ENCODE measurements around the gene NUFIP1.

NUFIP1 gene

GRCh38 chr13:44918326-44919103, 70.8 kb downstream of the NUFIP1 start:
- Histone ChIP-seq H3K9me3 (ENCODE audit: control insufficient read depth, insufficient read depth, low read depth, low read length) (no peaks in the 10 kb centered on the region), H3K9ac (ENCODE audit: low read length) (peak overlapping the region; percentile 88), H3K36me3 (ENCODE audit: control insufficient read depth, insufficient read depth, low read length) (no peaks in the 10 kb centered on the region), H3K27ac (ENCODE audit: low read depth, low read length) (peak overlapping the region; percentile 84), H3K27me3 (ENCODE audit: control insufficient read depth, insufficient read depth, low read length) (no peaks in the 10 kb centered on the region), H3K4me1 (ENCODE audit: control insufficient read depth, insufficient read depth, low read length) (peaks cover 16% of the 10 kb centered on the region; the same call in 1 of the 2 replicates), H3K4me3 (ENCODE audit: low read depth, low read length) (peak overlapping the region; percentile 77)

DNA sequence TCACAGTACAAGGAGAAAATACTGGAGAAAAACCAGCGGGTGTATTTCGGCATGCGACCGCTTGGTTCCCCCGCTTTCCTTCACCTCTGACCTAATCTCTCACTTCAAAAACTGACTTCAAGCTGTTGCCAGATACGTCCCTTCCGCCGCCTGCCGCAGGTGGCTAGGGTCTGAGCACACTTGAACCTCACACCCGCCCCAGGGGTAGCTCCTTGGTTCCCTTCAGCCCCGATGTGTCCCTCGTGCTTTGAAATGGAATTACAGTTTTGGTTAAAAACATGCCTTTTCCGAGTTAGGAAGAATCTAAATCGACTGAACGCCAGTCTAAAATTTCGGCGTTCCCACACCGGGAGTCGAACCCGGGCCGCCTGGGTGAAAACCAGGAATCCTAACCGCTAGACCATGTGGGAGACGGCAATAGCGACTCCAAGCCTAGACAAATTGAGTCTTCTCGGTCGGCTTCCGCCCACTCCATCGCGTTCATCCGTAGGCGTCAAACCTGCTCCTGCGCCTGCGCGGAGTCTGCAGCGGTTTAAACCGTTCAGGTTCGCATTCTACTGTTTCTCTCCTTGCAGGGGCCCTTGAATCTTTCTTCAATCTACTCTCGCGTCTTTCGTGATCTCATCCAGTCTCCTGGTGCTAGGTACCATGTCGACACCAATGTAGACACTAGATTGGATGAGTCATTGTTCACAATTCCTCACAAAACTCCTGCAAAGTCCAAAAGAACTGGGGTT, 71.5 kb downstream of the NUFIP1 start:
- H3K27me3 ChIP-seq (ENCODE audit: control insufficient read depth, insufficient read depth, low read length): no peaks in the 10 kb centered on the region
- H3K27ac ChIP-seq (ENCODE audit: low read depth, low read length): peak overlapping the region; percentile 84
- peak overlapping the region; percentile 77 for H3K4me3 ChIP-seq (ENCODE audit: low read depth, low read length)
- no peaks in the 10 kb centered on the region for H3K9me3 ChIP-seq (ENCODE audit: control insufficient read depth, insufficient read depth, low read depth, low read length)
- H3K36me3 ChIP-seq (ENCODE audit: control insufficient read depth, insufficient read depth, low read length): no peaks in the 10 kb centered on the region
- H3K9ac ChIP-seq (ENCODE audit: low read length): peak overlapping the region; percentile 88
- peaks cover 16% of the 10 kb centered on the region; the same call in 1 of the 2 replicates for H3K4me1 ChIP-seq (ENCODE audit: control insufficient read depth, insufficient read depth, low read length)

DNA sequence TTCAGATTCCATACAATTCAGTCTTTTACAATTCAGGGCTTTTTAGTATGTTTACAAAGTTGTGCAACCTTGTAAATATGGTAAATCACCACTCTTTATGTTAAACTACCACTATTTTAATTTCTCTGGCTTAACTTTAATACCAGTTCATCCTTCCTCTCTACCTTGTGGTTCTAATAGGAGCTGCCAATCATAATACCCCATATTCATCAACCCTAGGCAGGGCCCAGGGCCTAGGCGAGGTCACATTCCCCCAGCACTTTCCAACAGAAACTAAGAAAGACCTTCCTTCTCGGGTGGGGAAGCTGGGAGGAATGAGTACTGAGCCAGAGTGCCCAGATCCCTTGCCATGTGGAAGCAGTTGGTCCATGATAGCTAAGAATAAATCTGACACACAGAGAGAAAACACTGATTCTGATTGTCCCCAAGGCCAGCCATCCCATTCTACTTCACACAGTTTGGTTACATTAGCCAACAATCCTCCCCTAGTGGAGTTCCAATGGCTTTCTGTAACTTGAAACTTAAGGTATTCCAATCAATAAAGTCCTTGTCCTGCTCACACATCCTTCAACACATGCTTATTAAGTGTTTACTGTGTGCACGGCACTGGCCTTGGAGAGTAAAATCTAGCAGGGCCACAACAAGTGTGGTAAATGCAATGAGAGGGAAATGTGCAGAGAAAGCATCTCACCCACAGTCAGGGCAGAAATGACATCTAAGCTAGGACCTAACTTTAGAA, 76.8 kb downstream of the NUFIP1 start:
- Histone ChIP-seq H3K9ac (ENCODE audit: low read length) (no peak overlapping the region), H3K4me1 (ENCODE audit: control insufficient read depth, insufficient read depth, low read length) (peaks cover 3% of the 10 kb centered on the region; the same call in 1 of the 2 replicates), H3K4me3 (ENCODE audit: low read depth, low read length) (no peak overlapping the region), H3K36me3 (ENCODE audit: control insufficient read depth, insufficient read depth, low read length) (no peaks in the 10 kb centered on the region), H3K27me3 (ENCODE audit: control insufficient read depth, insufficient read depth, low read length) (no peaks in the 10 kb centered on the region), H3K9me3 (ENCODE audit: control insufficient read depth, insufficient read depth, low read depth, low read length) (peaks cover 16% of the 10 kb centered on the region), H3K27ac (ENCODE audit: low read depth, low read length) (no peak overlapping the region)

DNA sequence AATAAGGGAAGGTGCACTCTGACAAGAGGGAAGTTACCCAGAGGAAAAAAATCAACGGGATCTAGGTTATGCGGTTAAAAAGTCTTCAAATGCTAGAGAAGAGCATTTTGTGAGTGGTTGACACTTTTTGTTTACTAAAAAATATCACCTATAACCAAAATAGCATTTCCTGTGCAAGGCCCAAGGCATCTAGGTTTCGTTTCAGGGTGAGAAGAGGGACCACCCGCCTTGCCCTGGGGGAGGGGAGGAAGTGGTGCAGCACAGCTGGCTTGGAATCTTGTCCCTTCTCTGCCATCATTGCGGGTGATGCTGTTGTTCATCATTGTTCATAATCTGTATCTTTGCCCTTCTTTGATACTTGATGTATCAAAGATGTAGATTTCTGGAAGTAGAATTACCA, 80.6 kb downstream of the NUFIP1 start:
- Histone ChIP-seq H3K4me3 (ENCODE audit: low read depth, low read length) (no peak overlapping the region), H3K4me1 (ENCODE audit: control insufficient read depth, insufficient read depth, low read length) (peaks cover 3% of the 10 kb centered on the region), H3K27me3 (ENCODE audit: control insufficient read depth, insufficient read depth, low read length) (no peaks in the 10 kb centered on the region), H3K9me3 (ENCODE audit: control insufficient read depth, insufficient read depth, low read depth, low read length) (peaks cover 16% of the 10 kb centered on the region), H3K9ac (ENCODE audit: low read length) (no peak overlapping the region), H3K36me3 (ENCODE audit: control insufficient read depth, insufficient read depth, low read length) (no peaks in the 10 kb centered on the region), H3K27ac (ENCODE audit: low read depth, low read length) (no peak overlapping the region)

GRCh38 chr13:44908266-44908665, 81.0 kb downstream of the NUFIP1 start:
- H3K27ac ChIP-seq (ENCODE audit: low read depth, low read length): no peak overlapping the region
- no peaks in the 10 kb centered on the region for H3K27me3 ChIP-seq (ENCODE audit: control insufficient read depth, insufficient read depth, low read length)
- H3K4me1 ChIP-seq (ENCODE audit: control insufficient read depth, insufficient read depth, low read length): peaks cover 3% of the 10 kb centered on the region

GRCh38 chr13:44906713-44907112, 82.6 kb downstream of the NUFIP1 start:
- no peak overlapping the region for H3K27ac ChIP-seq (ENCODE audit: low read depth, low read length)
- no peaks in the 10 kb centered on the region for H3K27me3 ChIP-seq (ENCODE audit: control insufficient read depth, insufficient read depth, low read length)
- no peak overlapping the region for H3K9ac ChIP-seq (ENCODE audit: low read length)

More at GRCh38 chr13:44908266-44908665, 81.0 kb downstream of the NUFIP1 start:
- Histone ChIP-seq H3K36me3 (ENCODE audit: control insufficient read depth, insufficient read depth, low read length) (no peaks in the 10 kb centered on the region), H3K4me3 (ENCODE audit: low read depth, low read length) (no peak overlapping the region), H3K9me3 (ENCODE audit: control insufficient read depth, insufficient read depth, low read depth, low read length) (peaks cover 16% of the 10 kb centered on the region), H3K9ac (ENCODE audit: low read length) (no peak overlapping the region)

DNA sequence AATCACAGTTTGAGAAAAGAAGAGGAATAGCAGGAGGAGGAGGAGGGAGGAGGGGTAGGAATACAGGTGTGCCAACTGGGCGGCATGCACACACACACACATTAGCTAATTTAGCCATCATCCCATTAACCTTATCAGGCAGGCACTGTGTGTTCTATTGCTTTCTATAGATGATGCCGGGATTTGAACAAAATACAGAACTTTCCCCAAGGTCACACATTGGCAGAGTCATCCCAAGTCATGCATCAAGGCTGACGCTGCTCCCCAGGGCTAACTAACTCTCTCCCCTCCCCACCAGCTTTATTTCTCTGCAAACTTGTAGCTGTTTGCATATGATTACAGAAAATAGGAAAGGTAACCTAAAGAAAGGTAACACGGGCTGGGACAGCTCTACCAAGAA, 83.0 kb downstream of the NUFIP1 start:
- Histone ChIP-seq H3K4me3 (ENCODE audit: low read depth, low read length) (no peak overlapping the region), H3K4me1 (ENCODE audit: control insufficient read depth, insufficient read depth, low read length) (peaks cover 3% of the 10 kb centered on the region), H3K27me3 (ENCODE audit: control insufficient read depth, insufficient read depth, low read length) (no peaks in the 10 kb centered on the region), H3K9ac (ENCODE audit: low read length) (no peak overlapping the region), H3K27ac (ENCODE audit: low read depth, low read length) (no peak overlapping the region), H3K36me3 (ENCODE audit: control insufficient read depth, insufficient read depth, low read length) (no peaks in the 10 kb centered on the region), H3K9me3 (ENCODE audit: control insufficient read depth, insufficient read depth, low read depth, low read length) (peaks cover 6% of the 10 kb centered on the region)

More at GRCh38 chr13:44906713-44907112, 82.6 kb downstream of the NUFIP1 start:
- Histone ChIP-seq H3K4me1 (ENCODE audit: control insufficient read depth, insufficient read depth, low read length) (peaks cover 3% of the 10 kb centered on the region), H3K36me3 (ENCODE audit: control insufficient read depth, insufficient read depth, low read length) (no peaks in the 10 kb centered on the region), H3K9me3 (ENCODE audit: control insufficient read depth, insufficient read depth, low read depth, low read length) (peaks cover 11% of the 10 kb centered on the region), H3K4me3 (ENCODE audit: low read depth, low read length) (no peak overlapping the region)

DNA sequence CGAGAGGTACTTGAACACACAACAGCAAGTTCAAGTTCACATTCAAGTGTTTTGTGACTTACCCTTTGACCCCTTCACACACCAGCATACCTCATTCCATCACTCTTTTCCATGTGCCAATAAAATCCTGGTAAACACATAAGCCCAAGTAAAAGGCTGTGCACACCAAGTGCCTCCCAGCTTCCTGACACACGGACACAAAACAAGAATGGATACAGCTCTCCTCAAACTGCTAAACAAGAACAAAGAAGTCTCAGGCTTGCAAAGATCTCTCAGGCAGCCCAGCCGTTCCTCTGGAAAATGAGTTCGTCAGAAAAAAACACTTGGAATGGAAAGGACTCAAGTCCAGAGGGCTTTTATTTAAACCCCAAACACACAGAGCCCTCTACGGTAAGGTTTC, 83.7 kb downstream of the NUFIP1 start:
- Histone ChIP-seq H3K27ac (ENCODE audit: low read depth, low read length) (no peak overlapping the region), H3K4me3 (ENCODE audit: low read depth, low read length) (no peak overlapping the region), H3K36me3 (ENCODE audit: control insufficient read depth, insufficient read depth, low read length) (no peaks in the 10 kb centered on the region), H3K9me3 (ENCODE audit: control insufficient read depth, insufficient read depth, low read depth, low read length) (0 out of 2 replicates have a peak, but pooled peaks cover under 1% of the 10 kb centered on the region), H3K4me1 (ENCODE audit: control insufficient read depth, insufficient read depth, low read length) (peaks cover 3% of the 10 kb centered on the region), H3K27me3 (ENCODE audit: control insufficient read depth, insufficient read depth, low read length) (no peaks in the 10 kb centered on the region), H3K9ac (ENCODE audit: low read length) (no peak overlapping the region)

DNA sequence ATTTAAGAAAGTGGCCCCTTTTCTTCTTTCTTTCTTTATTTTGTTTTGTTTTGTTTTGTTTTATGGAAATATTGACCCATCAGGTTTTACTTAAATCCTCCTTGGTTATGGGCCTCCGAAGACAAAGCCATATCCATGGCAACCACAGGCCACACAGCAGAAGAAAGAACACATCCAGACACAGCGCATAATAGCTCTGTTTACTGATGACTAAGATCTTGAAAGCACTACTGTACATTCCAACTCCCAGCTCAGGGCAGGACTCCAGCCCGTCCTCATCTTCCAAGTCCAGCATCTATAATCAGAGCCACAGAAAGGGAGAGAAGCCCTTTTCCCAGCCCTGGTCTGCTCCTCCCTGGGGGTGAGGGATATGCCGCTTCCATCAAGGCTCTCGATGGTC, 84.3 kb downstream of the NUFIP1 start:
- Histone ChIP-seq H3K36me3 (ENCODE audit: control insufficient read depth, insufficient read depth, low read length) (no peaks in the 10 kb centered on the region), H3K27me3 (ENCODE audit: control insufficient read depth, insufficient read depth, low read length) (no peaks in the 10 kb centered on the region), H3K4me1 (ENCODE audit: control insufficient read depth, insufficient read depth, low read length) (peaks cover 3% of the 10 kb centered on the region), H3K9ac (ENCODE audit: low read length) (no peak overlapping the region), H3K4me3 (ENCODE audit: low read depth, low read length) (no peak overlapping the region), H3K9me3 (ENCODE audit: control insufficient read depth, insufficient read depth, low read depth, low read length) (no peaks in the 10 kb centered on the region), H3K27ac (ENCODE audit: low read depth, low read length) (no peak overlapping the region)

GRCh38 chr13:44903574-44903985, 85.7 kb downstream of the NUFIP1 start:
- Histone ChIP-seq H3K4me3 (ENCODE audit: low read depth, low read length) (no peak overlapping the region), H3K9ac (ENCODE audit: low read length) (no peak overlapping the region), H3K27me3 (ENCODE audit: control insufficient read depth, insufficient read depth, low read length) (no peaks in the 10 kb centered on the region), H3K36me3 (ENCODE audit: control insufficient read depth, insufficient read depth, low read length) (no peaks in the 10 kb centered on the region), H3K9me3 (ENCODE audit: control insufficient read depth, insufficient read depth, low read depth, low read length) (no peaks in the 10 kb centered on the region), H3K27ac (ENCODE audit: low read depth, low read length) (no peak overlapping the region), H3K4me1 (ENCODE audit: control insufficient read depth, insufficient read depth, low read length) (peaks cover under 1% of the 10 kb centered on the region)
